Activated naive CD8-positive, alpha-beta T cell (primary cell): Measurements from ENCODE around the gene MYB.

Source experiments
- H3K27ac Mint-ChIP-seq: one replicate; pipeline ENCODE4 v1.8.0; 2021; ENCODE audit warnings: mixed read lengths
- H3K27me3 Mint-ChIP-seq: one replicate; pipeline ENCODE4 v1.8.0; 2021; ENCODE audit warnings: mixed read lengths
- H3K36me3 Mint-ChIP-seq: one replicate; pipeline ENCODE4 v1.8.0; 2021; ENCODE audit warnings: mixed read lengths
- H3K4me1 Mint-ChIP-seq: one replicate; pipeline ENCODE4 v1.8.0; 2021; ENCODE audit warnings: low read depth, mixed read lengths
- H3K4me3 Mint-ChIP-seq: one replicate; pipeline ENCODE4 v1.8.0; 2021; ENCODE audit warnings: mild to moderate bottlenecking, mixed read lengths
- H3K9me3 Mint-ChIP-seq: one replicate; pipeline ENCODE4 v1.8.0; 2021; ENCODE audit warnings: low read depth, mixed read lengths

MYB gene

GRCh38 chr6:135191508-135192255 is 10.6 kb downstream of the MYB start:
- H3K36me3 Mint-ChIP-seq: peaks cover 50% of the 10 kb centered on the region
- no peaks in the 10 kb centered on the region for H3K9me3 Mint-ChIP-seq
- H3K4me3 Mint-ChIP-seq: no peak overlapping the region
- no peaks in the 10 kb centered on the region for H3K27me3 Mint-ChIP-seq
- peaks cover 19% of the 10 kb centered on the region for H3K4me1 Mint-ChIP-seq
- H3K27ac Mint-ChIP-seq: no peak overlapping the region

GRCh38 chr6:135192256-135193174 is 11.4 kb downstream of the MYB start:
- Mint-ChIP-seq H3K9me3 (no peaks in the 10 kb centered on the region), H3K4me3 (no peak overlapping the region), H3K27me3 (no peaks in the 10 kb centered on the region), H3K27ac (peak overlapping the region; percentile 16), H3K36me3 (peaks cover 57% of the 10 kb centered on the region), H3K4me1 (peaks cover 27% of the 10 kb centered on the region)

GRCh38 chr6:135193221-135193620 is 12.1 kb downstream of the MYB start:
- Mint-ChIP-seq H3K36me3 (peaks cover 56% of the 10 kb centered on the region), H3K27ac (no peak overlapping the region), H3K4me3 (no peak overlapping the region), H3K9me3 (no peaks in the 10 kb centered on the region), H3K4me1 (peaks cover 29% of the 10 kb centered on the region), H3K27me3 (no peaks in the 10 kb centered on the region)

GRCh38 chr6:135195041-135195440 is 13.9 kb downstream of the MYB start:
- H3K9me3 Mint-ChIP-seq: no peaks in the 10 kb centered on the region
- no peak overlapping the region for H3K4me3 Mint-ChIP-seq
- peaks cover 44% of the 10 kb centered on the region for H3K36me3 Mint-ChIP-seq
- H3K27ac Mint-ChIP-seq: no peak overlapping the region
- H3K27me3 Mint-ChIP-seq: no peaks in the 10 kb centered on the region
- H3K4me1 Mint-ChIP-seq: peaks cover 24% of the 10 kb centered on the region

GRCh38 chr6:135195522-135195921 is 14.4 kb downstream of the MYB start:
- no peak overlapping the region for H3K4me3 Mint-ChIP-seq
- peak overlapping the region; percentile 69 for H3K27ac Mint-ChIP-seq
- H3K27me3 Mint-ChIP-seq: no peaks in the 10 kb centered on the region
- peaks cover 24% of the 10 kb centered on the region for H3K4me1 Mint-ChIP-seq
- peaks cover 47% of the 10 kb centered on the region for H3K36me3 Mint-ChIP-seq
- no peaks in the 10 kb centered on the region for H3K9me3 Mint-ChIP-seq

GRCh38 chr6:135196739-135197510 is 15.8 kb downstream of the MYB start:
- H3K27me3 Mint-ChIP-seq: no peaks in the 10 kb centered on the region
- peaks cover 45% of the 10 kb centered on the region for H3K36me3 Mint-ChIP-seq
- no peaks in the 10 kb centered on the region for H3K9me3 Mint-ChIP-seq
- H3K27ac Mint-ChIP-seq: peak overlapping the region; percentile 69
- H3K4me3 Mint-ChIP-seq: peak overlapping the region; percentile 33
- peaks cover 24% of the 10 kb centered on the region for H3K4me1 Mint-ChIP-seq

- no peaks in the 10 kb centered on the region for H3K27me3 Mint-ChIP-seq
- H3K4me1 Mint-ChIP-seq: no peaks in the 10 kb centered on the region
- peak overlapping the region; percentile 35 for H3K27ac Mint-ChIP-seq
- no peaks in the 10 kb centered on the region for H3K9me3 Mint-ChIP-seq
- H3K36me3 Mint-ChIP-seq: peaks cover 15% of the 10 kb centered on the region
- no peak overlapping the region for H3K4me3 Mint-ChIP-seq
Measured at GRCh38 chr6:135202836-135203235, 21.7 kb downstream of the MYB start.

GRCh38 chr6:135204951-135205350 is 23.8 kb downstream of the MYB start:
- Mint-ChIP-seq H3K27me3 (no peaks in the 10 kb centered on the region), H3K36me3 (peaks cover 20% of the 10 kb centered on the region), H3K4me3 (no peak overlapping the region), H3K4me1 (peaks cover 12% of the 10 kb centered on the region), H3K9me3 (no peaks in the 10 kb centered on the region), H3K27ac (no peak overlapping the region)

GRCh38 chr6:135209803-135210202 is 28.7 kb downstream of the MYB start:
- Mint-ChIP-seq H3K9me3 (no peaks in the 10 kb centered on the region), H3K27ac (peak overlapping the region; percentile 79), H3K36me3 (peaks cover 26% of the 10 kb centered on the region), H3K27me3 (no peaks in the 10 kb centered on the region), H3K4me1 (peaks cover 45% of the 10 kb centered on the region), H3K4me3 (peak overlapping the region; percentile 75)

- H3K27me3 Mint-ChIP-seq: no peaks in the 10 kb centered on the region
- no peaks in the 10 kb centered on the region for H3K9me3 Mint-ChIP-seq
- peak overlapping the region; percentile 75 for H3K4me3 Mint-ChIP-seq
- H3K36me3 Mint-ChIP-seq: peaks cover 26% of the 10 kb centered on the region
- H3K4me1 Mint-ChIP-seq: peaks cover 45% of the 10 kb centered on the region
- H3K27ac Mint-ChIP-seq: peak overlapping the region; percentile 79
Measured at GRCh38 chr6:135210632-135211305, 29.7 kb downstream of the MYB start.

GRCh38 chr6:135211306-135211702 is 30.2 kb downstream of the MYB start:
- H3K9me3 Mint-ChIP-seq: no peaks in the 10 kb centered on the region
- peaks cover 26% of the 10 kb centered on the region for H3K36me3 Mint-ChIP-seq
- no peaks in the 10 kb centered on the region for H3K27me3 Mint-ChIP-seq
- peaks cover 45% of the 10 kb centered on the region for H3K4me1 Mint-ChIP-seq
- no peak overlapping the region for H3K27ac Mint-ChIP-seq
- peak overlapping the region; percentile 30 for H3K4me3 Mint-ChIP-seq

GRCh38 chr6:135212020-135212806 is 31.1 kb downstream of the MYB start:
- Mint-ChIP-seq H3K27me3 (no peaks in the 10 kb centered on the region), H3K4me1 (peaks cover 45% of the 10 kb centered on the region), H3K9me3 (no peaks in the 10 kb centered on the region), H3K4me3 (peak overlapping the region; percentile 56), H3K27ac (peak overlapping the region; percentile 50), H3K36me3 (peaks cover 28% of the 10 kb centered on the region)

GRCh38 chr6:135212935-135213334 is 31.8 kb downstream of the MYB start:
- Mint-ChIP-seq H3K36me3 (peaks cover 32% of the 10 kb centered on the region), H3K9me3 (no peaks in the 10 kb centered on the region), H3K4me1 (peaks cover 45% of the 10 kb centered on the region), H3K27me3 (no peaks in the 10 kb centered on the region), H3K27ac (peak overlapping the region; percentile 50), H3K4me3 (peak overlapping the region; percentile 56)

GRCh38 chr6:135213616-135214015 is 32.5 kb downstream of the MYB start:
- no peaks in the 10 kb centered on the region for H3K9me3 Mint-ChIP-seq
- peaks cover 45% of the 10 kb centered on the region for H3K4me1 Mint-ChIP-seq
- peaks cover 32% of the 10 kb centered on the region for H3K36me3 Mint-ChIP-seq
- H3K27ac Mint-ChIP-seq: no peak overlapping the region
- no peaks in the 10 kb centered on the region for H3K27me3 Mint-ChIP-seq
- H3K4me3 Mint-ChIP-seq: no peak overlapping the region
